Measurements from ENCODE around the gene TSEN15. TPM values are rescaled to one million over a fixed set of nuclear protein-coding genes. Genes with fewer than 3 reads are reported as not detected.

Gene TSEN15
- total and polyA plus RNA-seq, 2 experiments from 2014 or later, result 55.8 TPM

DNA sequence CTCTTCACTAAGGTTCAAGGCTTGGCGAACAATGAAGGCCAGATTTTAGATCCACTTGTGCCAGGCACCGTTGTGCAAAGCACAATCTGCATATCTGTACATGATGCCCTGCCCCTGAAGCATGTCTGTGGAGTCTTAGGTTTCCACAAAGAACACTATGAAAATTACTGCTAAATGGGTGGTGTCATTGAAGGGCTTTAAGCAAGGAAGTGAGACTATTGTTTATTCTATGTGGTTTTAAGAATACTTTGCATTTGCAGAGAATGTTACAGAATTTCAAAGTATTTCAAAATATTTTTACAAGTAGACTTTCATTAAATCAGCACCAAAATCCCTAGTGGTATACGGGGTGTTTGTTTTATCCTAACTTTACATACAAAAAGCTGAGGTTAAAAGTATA lies 8.8 kb downstream of the TSEN15 start (continued):
- no peak for TF ChIP-seq EZH2phosphoT487 (IDR thresholded peaks at IDR 0.05; ENCODE audit: unreplicated experiment)
- TF ChIP-seq ZNF114 (CRISPR knock-in tag; IDR thresholded peaks at IDR 0.05), result no peak
- TF ChIP-seq, protein P1, sequence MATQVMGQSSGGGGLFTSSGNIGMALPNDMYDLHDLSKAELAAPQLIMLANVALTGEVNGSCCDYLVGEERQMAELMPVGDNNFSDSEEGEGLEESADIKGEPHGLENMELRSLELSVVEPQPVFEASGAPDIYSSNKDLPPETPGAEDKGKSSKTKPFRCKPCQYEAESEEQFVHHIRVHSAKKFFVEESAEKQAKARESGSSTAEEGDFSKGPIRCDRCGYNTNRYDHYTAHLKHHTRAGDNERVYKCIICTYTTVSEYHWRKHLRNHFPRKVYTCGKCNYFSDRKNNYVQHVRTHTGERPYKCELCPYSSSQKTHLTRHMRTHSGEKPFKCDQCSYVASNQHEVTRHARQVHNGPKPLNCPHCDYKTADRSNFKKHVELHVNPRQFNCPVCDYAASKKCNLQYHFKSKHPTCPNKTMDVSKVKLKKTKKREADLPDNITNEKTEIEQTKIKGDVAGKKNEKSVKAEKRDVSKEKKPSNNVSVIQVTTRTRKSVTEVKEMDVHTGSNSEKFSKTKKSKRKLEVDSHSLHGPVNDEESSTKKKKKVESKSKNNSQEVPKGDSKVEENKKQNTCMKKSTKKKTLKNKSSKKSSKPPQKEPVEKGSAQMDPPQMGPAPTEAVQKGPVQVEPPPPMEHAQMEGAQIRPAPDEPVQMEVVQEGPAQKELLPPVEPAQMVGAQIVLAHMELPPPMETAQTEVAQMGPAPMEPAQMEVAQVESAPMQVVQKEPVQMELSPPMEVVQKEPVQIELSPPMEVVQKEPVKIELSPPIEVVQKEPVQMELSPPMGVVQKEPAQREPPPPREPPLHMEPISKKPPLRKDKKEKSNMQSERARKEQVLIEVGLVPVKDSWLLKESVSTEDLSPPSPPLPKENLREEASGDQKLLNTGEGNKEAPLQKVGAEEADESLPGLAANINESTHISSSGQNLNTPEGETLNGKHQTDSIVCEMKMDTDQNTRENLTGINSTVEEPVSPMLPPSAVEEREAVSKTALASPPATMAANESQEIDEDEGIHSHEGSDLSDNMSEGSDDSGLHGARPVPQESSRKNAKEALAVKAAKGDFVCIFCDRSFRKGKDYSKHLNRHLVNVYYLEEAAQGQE (IDR thresholded peaks at IDR 0.05; ENCODE audit: unreplicated experiment), result no peak

DNA sequence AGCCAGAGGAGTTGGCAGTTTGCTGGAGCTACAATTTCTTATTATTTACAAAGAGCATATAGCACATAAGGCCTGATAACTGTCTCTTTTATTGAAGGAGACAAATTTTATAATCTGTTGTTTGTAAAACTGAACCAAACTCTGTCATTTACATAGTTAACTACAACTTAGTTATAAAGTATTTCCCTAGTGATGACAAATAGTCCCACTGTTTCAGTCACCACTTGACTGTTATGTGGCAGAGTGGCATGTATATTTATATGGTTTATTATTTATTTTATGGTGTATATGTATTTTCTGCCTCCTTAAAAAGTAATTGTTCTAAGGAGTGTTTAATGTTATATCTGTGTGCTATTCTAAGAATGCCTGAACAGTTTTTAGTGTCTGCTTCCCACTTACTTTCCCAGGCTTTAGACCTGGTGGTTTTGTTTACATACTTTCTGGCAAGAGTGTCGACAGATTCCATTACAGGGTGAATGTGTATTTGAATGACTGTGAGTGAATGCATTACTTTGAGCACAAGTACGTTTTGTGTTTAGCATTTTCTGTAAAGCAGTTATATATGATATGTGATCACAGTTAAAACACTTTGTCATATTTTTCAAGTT lies 10.0 kb downstream of the TSEN15 start:
- Histone ChIP-seq H2AFZ (no peak overlapping the region), H3K4me3 (no peak overlapping the region), H3K27me3 (ENCODE audit: insufficient read depth) (no peaks in the 10 kb centered on the region), H3F3A (replicated peaks; ENCODE audit: low read depth) (no peaks in the 10 kb centered on the region), H3K9me2 (ENCODE audit: insufficient read depth) (no peaks in the 10 kb centered on the region), H3K36me3 (ENCODE audit: insufficient read depth) (no peaks in the 10 kb centered on the region), H4K20me1 (replicated peaks; ENCODE audit: insufficient read depth) (no peaks in the 10 kb centered on the region), H3K27ac (ENCODE audit: low read depth) (no peak overlapping the region), H3K79me2 (replicated peaks; ENCODE audit: insufficient read depth) (no peaks in the 10 kb centered on the region; the same call in 1 of the 2 replicates), H3K4me2 (peak overlapping the region; percentile 40), H3K4me1 (ENCODE audit: insufficient read depth) (peaks cover 46% of the 10 kb centered on the region)
- Mint-ChIP-seq H3K36me3 (ENCODE audit: low read depth) (peaks cover 50% of the 10 kb centered on the region), H3K4me1 (peaks cover 43% of the 10 kb centered on the region), H3K27me3 (ENCODE audit: insufficient read depth, low read depth, poor library complexity) (no peaks in the 10 kb centered on the region), H3K4me3 (no peak overlapping the region), H3K27ac (no peak overlapping the region), H3K9me3 (peaks cover 8% of the 10 kb centered on the region; the same call in 2 of the 3 replicates)
- ATAC-seq (peak; percentile 55), DNase-seq (ENCODE audit: low spot score) (peak; percentile 39)
- TF ChIP-seq, protein P1 (IDR thresholded peaks at IDR 0.05; ENCODE audit: unreplicated experiment), result no peak
- TF ChIP-seq EZH2phosphoT487 (IDR thresholded peaks at IDR 0.05; ENCODE audit: unreplicated experiment), result no peak
- TF ChIP-seq, protein P2, sequence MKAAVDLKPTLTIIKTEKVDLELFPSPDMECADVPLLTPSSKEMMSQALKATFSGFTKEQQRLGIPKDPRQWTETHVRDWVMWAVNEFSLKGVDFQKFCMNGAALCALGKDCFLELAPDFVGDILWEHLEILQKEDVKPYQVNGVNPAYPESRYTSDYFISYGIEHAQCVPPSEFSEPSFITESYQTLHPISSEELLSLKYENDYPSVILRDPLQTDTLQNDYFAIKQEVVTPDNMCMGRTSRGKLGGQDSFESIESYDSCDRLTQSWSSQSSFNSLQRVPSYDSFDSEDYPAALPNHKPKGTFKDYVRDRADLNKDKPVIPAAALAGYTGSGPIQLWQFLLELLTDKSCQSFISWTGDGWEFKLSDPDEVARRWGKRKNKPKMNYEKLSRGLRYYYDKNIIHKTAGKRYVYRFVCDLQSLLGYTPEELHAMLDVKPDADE (IDR thresholded peaks at IDR 0.05), result no peak

Data from GM23338 (cell line).